Measurements from ENCODE around the gene IL5RA. TPM values are rescaled to one million over a fixed set of nuclear protein-coding genes. Genes with fewer than 3 reads are reported as not detected.

Gene IL5RA
- total RNA-seq, 3 donors from 2014 or later, result 0.14 to 0.57 (median 0.24) TPM

GRCh38 chr3:3129579-3129978, 19.4 kb upstream of the IL5RA start:
- Histone ChIP-seq H3K9me3 (no peaks in the 10 kb centered on the region), H3K36me3 (ENCODE audit: low read depth) (no peaks in the 10 kb centered on the region), H3K4me3 (no peak overlapping the region), H3K4me1 (ENCODE audit: low read depth) (peaks cover 7% of the 10 kb centered on the region)
- DNase-seq (no peak), ATAC-seq (no peak)
- intact Hi-C loops (cut with DNase I, micrococcal nuclease), result no loop called here
- TF ChIP-seq, protein P1, sequence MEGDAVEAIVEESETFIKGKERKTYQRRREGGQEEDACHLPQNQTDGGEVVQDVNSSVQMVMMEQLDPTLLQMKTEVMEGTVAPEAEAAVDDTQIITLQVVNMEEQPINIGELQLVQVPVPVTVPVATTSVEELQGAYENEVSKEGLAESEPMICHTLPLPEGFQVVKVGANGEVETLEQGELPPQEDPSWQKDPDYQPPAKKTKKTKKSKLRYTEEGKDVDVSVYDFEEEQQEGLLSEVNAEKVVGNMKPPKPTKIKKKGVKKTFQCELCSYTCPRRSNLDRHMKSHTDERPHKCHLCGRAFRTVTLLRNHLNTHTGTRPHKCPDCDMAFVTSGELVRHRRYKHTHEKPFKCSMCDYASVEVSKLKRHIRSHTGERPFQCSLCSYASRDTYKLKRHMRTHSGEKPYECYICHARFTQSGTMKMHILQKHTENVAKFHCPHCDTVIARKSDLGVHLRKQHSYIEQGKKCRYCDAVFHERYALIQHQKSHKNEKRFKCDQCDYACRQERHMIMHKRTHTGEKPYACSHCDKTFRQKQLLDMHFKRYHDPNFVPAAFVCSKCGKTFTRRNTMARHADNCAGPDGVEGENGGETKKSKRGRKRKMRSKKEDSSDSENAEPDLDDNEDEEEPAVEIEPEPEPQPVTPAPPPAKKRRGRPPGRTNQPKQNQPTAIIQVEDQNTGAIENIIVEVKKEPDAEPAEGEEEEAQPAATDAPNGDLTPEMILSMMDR (IDR thresholded peaks at IDR 0.05), result no peak

DNA sequence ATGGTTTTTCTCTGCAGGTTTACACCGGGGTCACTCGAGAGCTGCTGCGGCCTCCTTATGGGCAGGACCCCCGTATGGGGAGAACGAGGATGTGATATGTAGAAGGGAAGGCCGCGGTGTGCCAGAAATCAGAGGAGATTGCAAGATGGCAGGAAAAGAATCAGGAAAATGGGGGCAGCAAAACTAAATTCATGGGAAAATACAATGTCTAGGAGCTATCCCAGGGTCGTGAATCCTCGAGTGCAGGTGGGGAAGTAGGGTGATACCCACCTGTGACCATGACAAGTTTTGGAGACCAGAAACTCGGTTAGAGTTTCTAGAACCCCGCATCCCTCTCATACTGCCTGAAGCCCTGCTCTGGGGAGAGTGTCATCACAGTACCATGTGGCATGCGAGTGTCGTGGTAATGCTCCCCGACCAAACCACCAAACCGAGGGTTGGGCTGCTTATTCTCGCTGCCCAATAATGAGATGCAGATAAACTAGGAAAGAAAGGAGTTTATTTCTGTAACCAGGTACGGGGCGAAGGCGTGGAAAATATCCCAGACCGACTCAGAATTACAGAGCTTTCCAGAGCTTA, 17.3 kb upstream of the IL5RA start:
- Histone ChIP-seq H3K4me1 (ENCODE audit: low read depth) (peaks cover 7% of the 10 kb centered on the region), H3K36me3 (ENCODE audit: low read depth) (no peaks in the 10 kb centered on the region), H3K9me3 (no peaks in the 10 kb centered on the region), H3K4me3 (peak overlapping the region; percentile 95)
- peak in 1 of 3 donors; percentile 10 for DNase-seq
- TF ChIP-seq, protein P1 (IDR thresholded peaks at IDR 0.05), result no peak
- intact Hi-C loops (cut with DNase I, micrococcal nuclease), result no loop called here
- peak; percentile 15 for ATAC-seq

- DNase-seq, result peak; percentile 97 to 98 (median 98)
- Histone ChIP-seq H3K36me3 (ENCODE audit: low read depth) (no peaks in the 10 kb centered on the region), H3K4me1 (ENCODE audit: low read depth) (peaks cover 7% of the 10 kb centered on the region), H3K9me3 (no peaks in the 10 kb centered on the region), H3K4me3 (peak within 1 kb of the TSS; percentile 95)
- ATAC-seq, result peak; percentile 99
- TF ChIP-seq, protein P1 (IDR thresholded peaks at IDR 0.05), result no peak
- intact Hi-C loops (cut with DNase I, micrococcal nuclease), result no loop called here
These were observed 16.6 kb upstream of the IL5RA start, which contains the start of gene TRNT1 for GRCh38 chr3:3126477-3127431. TSS of gene TRNT1 (plus strand) at chr3:3126940. CDS start at chr3:3129041, 2,101 bp downstream.

DNA sequence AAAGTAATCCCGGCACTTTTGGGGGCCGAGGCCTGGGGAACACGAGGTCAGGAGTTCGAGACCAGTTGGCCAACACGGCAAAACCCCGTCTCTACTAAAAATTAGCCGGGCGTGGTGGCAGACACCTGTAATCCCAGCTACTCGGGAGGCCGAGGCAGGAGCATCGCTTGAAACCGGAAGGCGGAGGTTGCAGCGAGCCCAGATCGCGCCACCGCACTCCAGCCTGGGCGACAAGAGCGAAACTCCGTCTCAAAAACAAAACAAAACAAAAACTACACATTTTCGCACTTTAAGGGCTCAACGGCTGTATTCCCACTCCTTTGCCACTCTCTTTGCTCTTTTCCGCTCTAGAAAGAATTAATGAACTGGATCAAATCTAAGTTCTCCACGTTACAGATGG, 15.8 kb upstream of the IL5RA start:
- Histone ChIP-seq H3K4me3 (no peak overlapping the region), H3K36me3 (ENCODE audit: low read depth) (no peaks in the 10 kb centered on the region), H3K9me3 (no peaks in the 10 kb centered on the region), H3K4me1 (ENCODE audit: low read depth) (peaks cover 7% of the 10 kb centered on the region)
- TF ChIP-seq, protein P1 (IDR thresholded peaks at IDR 0.05), result no peak
- intact Hi-C loops (cut with DNase I, micrococcal nuclease), result no loop called here
- ATAC-seq (no peak), DNase-seq (peak; percentile 7 to 58 (median 37))

- DNase-seq, result no peak
- TF ChIP-seq, protein P1 (IDR thresholded peaks at IDR 0.05), result no peak
- H3K36me3 ChIP-seq (ENCODE audit: low read depth), result no peaks in the 10 kb centered on the region
- intact Hi-C loops (cut with DNase I, micrococcal nuclease), result no loop called here
- ATAC-seq, result no peak
- H3K4me3 ChIP-seq, result no peak overlapping the region
- no peaks in the 10 kb centered on the region for H3K9me3 ChIP-seq
- no peaks in the 10 kb centered on the region for H3K4me1 ChIP-seq (ENCODE audit: low read depth)
These were observed 9.2 kb upstream of the IL5RA start for GRCh38 chr3:3119393-3119851.
